Small intestine (tissue), 7 donors: Measurements from ENCODE around the gene HMCN2. TPM values are rescaled to one million over a fixed set of nuclear protein-coding genes. Genes with fewer than 3 reads are reported as not detected.
A peak's percentile ranks its signal among the peaks of the same experiment; 100 is the strongest.

ENCODE experiments used
- DNase-seq, 2 donors: peaks; one replicate each; pipeline versions ENCODE4 v3.0.0 to v3.0.0-alpha.2; 2013
- FAIRE-seq: peaks from 2 replicates; lab custom pipeline; 2012; peaks lifted over from hg19 to GRCh38; lab: Jason Lieb, UNC
- H3K27ac ChIP-seq, 3 donors: one replicate each; pipeline ENCODE4 v1.5.1; 2013; ENCODE audit warnings: low read length in 2 of 3, mild to moderate bottlenecking in 2 of 3, control low read depth in 1 of 3, inconsistent platforms in 1 of 3, low read depth in 1 of 3, moderate library complexity in 1 of 3
- H3K27me3 ChIP-seq, 3 donors: one replicate each; pipeline ENCODE4 v1.6.1; 2013; ENCODE audit warnings: low read length in 3 of 3, inconsistent platforms in 1 of 3; ENCODE audit not compliant: control insufficient read depth in 3 of 3, insufficient read depth in 3 of 3
- H3K36me3 ChIP-seq, 3 donors: one replicate each; pipeline ENCODE4 v1.6.1; 2013; ENCODE audit warnings: low read length in 3 of 3, inconsistent platforms in 1 of 3, low read depth in 1 of 3, mild to moderate bottlenecking in 1 of 3, moderate library complexity in 1 of 3; ENCODE audit not compliant: control insufficient read depth in 3 of 3, insufficient read depth in 2 of 3
- H3K4me1 ChIP-seq, 3 donors: one replicate each; pipeline ENCODE4 v1.6.1; 2013; ENCODE audit warnings: low read length in 2 of 3, inconsistent platforms in 1 of 3, low read depth in 1 of 3, mild to moderate bottlenecking in 1 of 3, moderate library complexity in 1 of 3; ENCODE audit not compliant: control insufficient read depth in 3 of 3, insufficient read depth in 2 of 3
- H3K4me3 ChIP-seq, 3 donors: one replicate each; pipeline ENCODE4 v1.5.1; 2013; ENCODE audit warnings: low read length in 3 of 3, control low read depth in 1 of 3, inconsistent platforms in 1 of 3, low read depth in 1 of 3, mild to moderate bottlenecking in 1 of 3, moderate library complexity in 1 of 3
- H3K9me3 ChIP-seq, 2 donors: one replicate each; pipeline ENCODE4 v1.6.1; 2013; ENCODE audit warnings: low read depth in 1 of 2, low read length in 1 of 2; ENCODE audit not compliant: control insufficient read depth in 2 of 2, insufficient read depth in 1 of 2
- WGBS, 3 donors: extraction: QIAGEN DNeasy Blood & Tissue Kit; methylation state at CpG; one replicate each; pipeline ENCODE4 v1.1.7; 2013; 5-methylcytosine and 5-hydroxymethylcytosine counted together
- polyA plus RNA-seq, 4 donors: library from polyadenylated mRNA; stranded (reverse) in 3 of 4; unstranded in 1 of 4; fragments of 200-250 nt in 3 of 4; fragments of 120-200 nt in 1 of 4; gene quantifications; one replicate each; pipeline versions ENCODE4 v1.2.1 to v1.2.3, GENCODE V29; 2013
- donor health status: healthy with polysubstance abuse.
- donor health status: control.
- donor health status: control.
- donor health status: Bipolar disorder and iron deficiency.
- donor health status: healthy.

The HMCN2 gene
- polyA plus RNA-seq, 4 donors = 1.1 to 19.4 (median 10.6) TPM; not detected in 1

DNA sequence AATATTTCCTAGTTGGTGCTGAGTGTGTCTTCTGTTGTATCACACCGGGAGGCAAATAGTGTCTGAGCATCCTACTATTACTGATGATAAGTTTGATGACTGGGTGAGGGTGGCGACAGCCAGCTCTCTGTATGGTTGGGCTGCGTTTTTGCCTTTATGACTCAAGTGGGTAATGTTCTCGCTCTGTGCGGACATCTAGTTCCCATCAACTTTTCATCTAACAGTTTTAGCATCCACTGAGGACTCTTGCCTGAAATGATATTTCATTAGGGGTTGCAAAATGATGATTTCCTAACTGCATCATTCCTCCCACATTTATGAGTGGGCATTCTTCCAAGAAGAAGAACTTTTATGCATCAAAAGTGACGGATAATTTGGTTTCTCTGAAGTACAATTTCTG lies 26.5 kb downstream of the HMCN2 start:
- no peak overlapping the region for H3K27ac ChIP-seq
- no peak for FAIRE-seq
- 68 to 82% (median 70%) methylated on average over 6 of the region's 6 CpGs for WGBS, 3 donors

GRCh38 chr9:130294664-130295063 lies 29.1 kb downstream of the HMCN2 start:
- H3K27ac ChIP-seq = no peak overlapping the region
- no peaks in the 10 kb centered on the region for H3K36me3 ChIP-seq
- peaks cover 0 to 2% (median 0%) of the 10 kb centered on the region in 3 donors for H3K4me1 ChIP-seq
- H3K27me3 ChIP-seq = peaks cover 0 to 7% (median 0%) of the 10 kb centered on the region in 3 donors
- no peak for FAIRE-seq
- no peak for DNase-seq
- no peak overlapping the region for H3K4me3 ChIP-seq
- H3K9me3 ChIP-seq = no peaks in the 10 kb centered on the region
- 59 to 78% (median 63%) methylated on average over 6 of the region's 6 CpGs for WGBS, 3 donors

More for the DNA sequence above, 26.5 kb downstream of the HMCN2 start:
- peaks cover 0 to 12% (median 0%) of the 10 kb centered on the region in 3 donors for H3K4me1 ChIP-seq
- H3K4me3 ChIP-seq = no peak overlapping the region
- no peaks in the 10 kb centered on the region for H3K9me3 ChIP-seq
- peaks cover 0 to 29% (median 0%) of the 10 kb centered on the region in 3 donors for H3K27me3 ChIP-seq
- H3K36me3 ChIP-seq = no peaks in the 10 kb centered on the region
- no peak for DNase-seq

GRCh38 chr9:130295431-130295830 lies 29.9 kb downstream of the HMCN2 start:
- no peak for DNase-seq
- FAIRE-seq = no peak

DNA sequence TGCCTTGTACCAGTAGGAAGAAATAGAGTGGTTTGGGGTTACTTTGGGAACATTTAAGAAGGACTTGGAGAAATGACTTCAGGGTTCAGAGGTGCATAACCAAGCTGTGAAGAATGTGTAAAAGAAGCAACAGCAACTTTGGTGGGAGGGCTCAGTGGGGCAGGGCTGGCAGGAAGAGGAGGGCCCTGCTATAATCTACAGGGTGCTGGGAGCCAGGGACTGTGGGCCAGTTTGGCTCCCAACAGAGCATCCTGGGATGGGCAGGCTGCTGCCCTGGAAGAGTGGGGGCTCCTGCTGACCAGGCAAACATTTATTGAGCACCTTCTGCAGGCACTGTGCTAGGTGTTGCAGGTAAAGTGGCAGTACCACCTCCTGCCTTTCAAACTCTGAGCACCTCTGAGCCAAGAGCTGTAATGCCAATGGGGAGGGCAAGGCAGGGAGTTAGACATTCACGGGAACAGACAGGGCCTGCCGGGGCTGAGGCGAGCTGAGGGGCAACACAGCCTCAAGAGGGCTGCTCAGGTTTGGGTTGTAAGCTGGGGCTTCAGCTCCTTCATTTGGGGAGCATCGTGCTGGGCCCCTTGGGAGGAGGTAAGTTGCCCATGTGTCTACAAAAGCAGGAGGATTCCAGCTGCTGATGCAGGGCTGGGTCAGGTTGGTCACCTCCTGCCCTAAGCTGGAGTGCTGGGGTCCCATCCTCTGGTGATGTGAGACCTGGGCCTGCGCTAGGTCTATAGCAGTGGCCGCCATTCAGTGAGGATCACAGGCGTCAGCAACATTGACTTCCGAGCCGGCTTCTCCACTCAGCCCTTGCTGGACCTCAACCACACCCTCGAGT lies 30.6 kb downstream of the HMCN2 start:
- Histone ChIP-seq H3K4me1 (no peaks in the 10 kb centered on the region), H3K36me3 (no peaks in the 10 kb centered on the region), H3K9me3 (no peaks in the 10 kb centered on the region), H3K27ac (no peak overlapping the region), H3K4me3 (no peak overlapping the region), H3K27me3 (no peaks in the 10 kb centered on the region)
- FAIRE-seq (no peak), DNase-seq (no peak)
- 66 to 85% (median 77%) methylated on average over 10 of the region's 10 CpGs for whole genome bisulfite sequencing, 3 donors

More at GRCh38 chr9:130295431-130295830, 29.9 kb downstream of the HMCN2 start:
- no peaks in the 10 kb centered on the region for H3K4me1 ChIP-seq
- H3K27me3 ChIP-seq = peaks cover 0 to under 1% (median 0%) of the 10 kb centered on the region in 3 donors
- no peaks in the 10 kb centered on the region for H3K9me3 ChIP-seq
- H3K36me3 ChIP-seq = no peaks in the 10 kb centered on the region
- no peak overlapping the region for H3K27ac ChIP-seq
- whole genome bisulfite sequencing, 3 donors = 68 to 72% (median 71%) methylated on average over 11 of the region's 11 CpGs
- no peak overlapping the region for H3K4me3 ChIP-seq

- WGBS, 3 donors = 50 to 67% (median 60%) methylated on average over 2 of the region's 2 CpGs
- H3K27me3 ChIP-seq = no peaks in the 10 kb centered on the region
- DNase-seq (no peak), FAIRE-seq (no peak)
- H3K27ac ChIP-seq = no peak overlapping the region
- no peaks in the 10 kb centered on the region for H3K36me3 ChIP-seq
- no peaks in the 10 kb centered on the region for H3K4me1 ChIP-seq
- H3K4me3 ChIP-seq = no peak overlapping the region
- no peaks in the 10 kb centered on the region for H3K9me3 ChIP-seq
Observed at GRCh38 chr9:130296783-130297055, 31.2 kb downstream of the HMCN2 start.

- no peaks in the 10 kb centered on the region for H3K4me1 ChIP-seq
- no peaks in the 10 kb centered on the region for H3K9me3 ChIP-seq
- 33 to 54% (median 37%) methylated on average over 6 of the region's 6 CpGs for WGBS, 3 donors
- H3K27me3 ChIP-seq = no peaks in the 10 kb centered on the region
- FAIRE-seq (no peak), DNase-seq (no peak)
- no peak overlapping the region for H3K4me3 ChIP-seq
- H3K27ac ChIP-seq = no peak overlapping the region
- H3K36me3 ChIP-seq = no peaks in the 10 kb centered on the region
Observed at GRCh38 chr9:130297371-130297770, 31.8 kb downstream of the HMCN2 start.

- H3K27me3 ChIP-seq = no peaks in the 10 kb centered on the region
- no peaks in the 10 kb centered on the region for H3K4me1 ChIP-seq
- H3K9me3 ChIP-seq = no peaks in the 10 kb centered on the region
- H3K4me3 ChIP-seq = no peak overlapping the region
- WGBS, 3 donors = 48 to 64% (median 60%) methylated on average over 15 of the region's 15 CpGs
- FAIRE-seq = no peak
- no peak overlapping the region for H3K27ac ChIP-seq
- H3K36me3 ChIP-seq = no peaks in the 10 kb centered on the region
- DNase-seq = peak in 1 of 2 donors; percentile 40
Observed at GRCh38 chr9:130298662-130299279, 33.2 kb downstream of the HMCN2 start.

- Histone ChIP-seq H3K9me3 (no peaks in the 10 kb centered on the region), H3K36me3 (no peaks in the 10 kb centered on the region), H3K27ac (no peak overlapping the region), H3K4me1 (no peaks in the 10 kb centered on the region), H3K4me3 (no peak overlapping the region), H3K27me3 (no peaks in the 10 kb centered on the region)
- 41 to 48% (median 45%) methylated on average over 4 of the region's 4 CpGs for WGBS, 3 donors
- no peak for FAIRE-seq
- no peak for DNase-seq
Observed at GRCh38 chr9:130299785-130300615, 34.4 kb downstream of the HMCN2 start.
